Neural cell (in vitro differentiated cells): ENCODE data around the gene KL.

ENCODE experiments used
- CTCF ChIP-seq: fragments of 450-650 bp; IDR thresholded peaks from 2 replicates; pipeline ENCODE4 v1.5.1; 2014; ENCODE audit warnings: antibody characterized with exemption, mild to moderate bottlenecking, moderate library complexity; ENCODE audit not compliant: poor library complexity, severe bottlenecking
- EZH2 ChIP-seq: fragments of 200-600, 300-800 bp; shearing (Covaris generic), sonication (generic); IDR thresholded peaks from 2 replicates; pipeline ENCODE4 v1.6.1; 2014; ENCODE audit warnings: antibody characterized with exemption, low read length, borderline replicate concordance, mild to moderate bottlenecking; ENCODE audit not compliant: insufficient read depth, poor library complexity, severe bottlenecking
- MXI1 ChIP-seq: fragments of 450-650 bp; conservative IDR thresholded peaks from 2 replicates; pipeline ENCODE4 v1.6.1; 2014; ENCODE audit warnings: antibody characterized with exemption, mild to moderate bottlenecking; ENCODE audit not compliant: poor library complexity, severe bottlenecking
- TAF1 ChIP-seq: IDR thresholded peaks from 2 replicates; pipeline ENCODE4 v1.6.1; 2012; ENCODE audit warnings: low read depth

GRCh38 chr13:32976912-32977311 is 39.3 kb upstream of the KL start:
- TF ChIP-seq CTCF (no peak), TAF1 (no peak), MXI1 (no peak), EZH2 (no peak)
